Nephron progenitor cell (in vitro differentiated cells): ENCODE data around the gene ABHD1.
"Not testable (repeated sequence)": the region's sequence is repeated elsewhere in the genome, so short reads cannot be mapped to it uniquely, and the experiment has no call there.

Experiments
- DNase-seq: peaks from one replicate; pipeline ENCODE4 v3.0.0; 2021
- H3K27ac Mint-ChIP-seq: 2 replicates; pipeline ENCODE4 v1.8.0; 2021; ENCODE audit warnings: mild to moderate bottlenecking, moderate library complexity, mixed read lengths
- H3K27me3 Mint-ChIP-seq: 2 replicates; pipeline ENCODE4 v1.8.0; 2021; ENCODE audit warnings: mild to moderate bottlenecking, low read depth, mixed read lengths; ENCODE audit not compliant: poor library complexity
- H3K36me3 Mint-ChIP-seq: 2 replicates; pipeline ENCODE4 v1.8.0; 2021; ENCODE audit warnings: low read depth, mixed read lengths
- H3K4me1 Mint-ChIP-seq: 2 replicates; pipeline ENCODE4 v1.8.0; 2021; ENCODE audit warnings: mixed read lengths
- H3K4me3 Mint-ChIP-seq: 2 replicates; pipeline ENCODE4 v1.8.0; 2021; ENCODE audit warnings: mild to moderate bottlenecking, moderate library complexity, mixed read lengths
- H3K9me3 Mint-ChIP-seq: 2 replicates; pipeline ENCODE4 v1.8.0; 2021; ENCODE audit warnings: mild to moderate bottlenecking, moderate library complexity, mixed read lengths
- TF ChIP-seq, protein P1 (sequence below): fragments of 200-600 bp; sonication (generic); IDR thresholded peaks from 2 replicates; pipeline ENCODE4 v1.5.0; 2021; ENCODE audit warnings: antibody characterized with exemption

Gene ABHD1

DNA sequence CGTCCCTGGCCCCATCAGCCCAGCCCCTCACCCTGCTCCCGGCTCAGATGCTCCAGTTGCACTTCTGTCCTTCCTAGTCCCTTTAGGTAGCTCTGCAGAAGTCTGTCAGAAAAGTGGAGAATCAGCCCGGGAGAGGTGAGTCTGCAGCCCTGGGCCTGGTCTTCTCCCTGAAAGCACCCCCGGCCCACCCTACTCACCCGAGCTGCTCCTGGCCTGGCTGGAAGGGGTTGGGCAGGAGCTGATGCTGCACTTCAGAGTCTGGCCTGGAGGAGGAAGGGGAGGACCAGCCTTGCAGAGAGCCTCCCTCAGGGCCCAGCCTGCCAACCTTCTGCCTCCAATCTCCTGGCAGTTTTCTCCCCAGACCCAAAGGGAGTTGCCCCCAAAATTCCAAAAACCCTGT is 21.3 kb upstream of the ABHD1 start:
- Mint-ChIP-seq H3K27me3 (peaks cover 22% of the 10 kb centered on the region), H3K27ac (no peak overlapping the region), H3K4me1 (peaks cover 12% of the 10 kb centered on the region), H3K4me3 (no peak overlapping the region), H3K36me3 (no peaks in the 10 kb centered on the region), H3K9me3 (no peaks in the 10 kb centered on the region)
- TF ChIP-seq, protein P1, sequence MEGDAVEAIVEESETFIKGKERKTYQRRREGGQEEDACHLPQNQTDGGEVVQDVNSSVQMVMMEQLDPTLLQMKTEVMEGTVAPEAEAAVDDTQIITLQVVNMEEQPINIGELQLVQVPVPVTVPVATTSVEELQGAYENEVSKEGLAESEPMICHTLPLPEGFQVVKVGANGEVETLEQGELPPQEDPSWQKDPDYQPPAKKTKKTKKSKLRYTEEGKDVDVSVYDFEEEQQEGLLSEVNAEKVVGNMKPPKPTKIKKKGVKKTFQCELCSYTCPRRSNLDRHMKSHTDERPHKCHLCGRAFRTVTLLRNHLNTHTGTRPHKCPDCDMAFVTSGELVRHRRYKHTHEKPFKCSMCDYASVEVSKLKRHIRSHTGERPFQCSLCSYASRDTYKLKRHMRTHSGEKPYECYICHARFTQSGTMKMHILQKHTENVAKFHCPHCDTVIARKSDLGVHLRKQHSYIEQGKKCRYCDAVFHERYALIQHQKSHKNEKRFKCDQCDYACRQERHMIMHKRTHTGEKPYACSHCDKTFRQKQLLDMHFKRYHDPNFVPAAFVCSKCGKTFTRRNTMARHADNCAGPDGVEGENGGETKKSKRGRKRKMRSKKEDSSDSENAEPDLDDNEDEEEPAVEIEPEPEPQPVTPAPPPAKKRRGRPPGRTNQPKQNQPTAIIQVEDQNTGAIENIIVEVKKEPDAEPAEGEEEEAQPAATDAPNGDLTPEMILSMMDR, result no peak
- no peak for DNase-seq

GRCh38 chr2:27105981-27106380 is 17.6 kb upstream of the ABHD1 start:
- Mint-ChIP-seq H3K27me3 (peaks cover 27% of the 10 kb centered on the region), H3K27ac (no peak overlapping the region), H3K36me3 (no peaks in the 10 kb centered on the region), H3K4me1 (peaks cover 5% of the 10 kb centered on the region), H3K4me3 (no peak overlapping the region), H3K9me3 (no peaks in the 10 kb centered on the region)
- no peak for DNase-seq
- TF ChIP-seq, protein P1, result no peak

- no peaks in the 10 kb centered on the region for H3K36me3 Mint-ChIP-seq
- H3K9me3 Mint-ChIP-seq, result no peaks in the 10 kb centered on the region
- H3K27ac Mint-ChIP-seq, result no peak overlapping the region
- peaks cover 5% of the 10 kb centered on the region for H3K4me1 Mint-ChIP-seq
- DNase-seq, result no peak
- TF ChIP-seq, protein P1, result no peak
- peaks cover 31% of the 10 kb centered on the region for H3K27me3 Mint-ChIP-seq
- H3K4me3 Mint-ChIP-seq, result no peak overlapping the region
Observed at GRCh38 chr2:27108221-27108620, 15.4 kb upstream of the ABHD1 start.

- Mint-ChIP-seq H3K9me3 (no peaks in the 10 kb centered on the region), H3K4me1 (peaks cover 5% of the 10 kb centered on the region), H3K27me3 (peaks cover 38% of the 10 kb centered on the region), H3K27ac (no peak overlapping the region), H3K4me3 (no peak overlapping the region), H3K36me3 (no peaks in the 10 kb centered on the region)
- TF ChIP-seq, protein P1, result no peak
- no peak for DNase-seq
Observed at GRCh38 chr2:27109083-27109482, 14.5 kb upstream of the ABHD1 start.

- not testable (repeated sequence) for H3K27ac Mint-ChIP-seq, H3K9me3 Mint-ChIP-seq, H3K36me3 Mint-ChIP-seq, DNase-seq, H3K4me1 Mint-ChIP-seq, H3K4me3 Mint-ChIP-seq
- peaks cover 40% of the 10 kb centered on the region for H3K27me3 Mint-ChIP-seq
Observed at GRCh38 chr2:27110603-27111352, 12.8 kb upstream of the ABHD1 start.

DNA sequence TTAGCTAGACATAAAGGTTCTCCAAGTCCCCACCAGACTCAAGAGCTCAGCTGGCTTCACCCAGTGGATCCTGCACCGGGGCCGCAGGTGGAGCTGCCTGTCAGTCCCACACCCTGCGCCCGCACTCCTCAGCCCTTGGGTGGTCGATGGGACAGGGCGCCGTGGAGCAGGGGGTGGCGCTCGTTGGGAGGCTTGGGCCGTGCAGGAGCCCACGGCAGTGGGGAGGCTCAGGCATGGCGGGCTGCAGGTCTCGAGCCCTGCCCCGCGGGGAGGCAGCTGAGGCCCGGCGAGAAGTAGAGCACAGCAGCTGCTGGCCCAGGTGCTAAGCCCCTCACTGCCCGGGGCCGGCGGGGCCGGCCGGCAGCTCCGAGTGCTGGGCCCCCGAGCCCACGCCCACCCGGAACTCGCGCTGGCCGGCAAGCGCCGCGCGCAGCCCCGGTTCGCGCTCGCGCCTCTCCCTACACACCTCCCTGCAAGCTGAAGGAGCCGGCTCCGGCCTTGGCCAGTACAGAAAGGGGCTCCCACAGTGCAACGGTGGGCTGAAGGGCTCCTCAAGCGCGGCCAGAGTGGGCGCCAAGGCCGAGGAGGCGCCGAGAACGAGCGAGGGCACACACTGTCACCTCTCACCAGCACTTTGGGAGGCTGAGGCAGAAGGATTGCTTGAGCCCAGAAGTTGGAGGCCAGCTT is 12.1 kb upstream of the ABHD1 start:
- H3K4me1 Mint-ChIP-seq, H3K36me3 Mint-ChIP-seq, DNase-seq, H3K27ac Mint-ChIP-seq, H3K9me3 Mint-ChIP-seq, H3K4me3 Mint-ChIP-seq: not testable (repeated sequence)
- peaks cover 46% of the 10 kb centered on the region for H3K27me3 Mint-ChIP-seq

GRCh38 chr2:27115519-27115918 is 8.1 kb upstream of the ABHD1 start:
- H3K27me3 Mint-ChIP-seq, result peaks cover 76% of the 10 kb centered on the region
- H3K4me3 Mint-ChIP-seq, result no peak overlapping the region
- peaks cover 9% of the 10 kb centered on the region for H3K9me3 Mint-ChIP-seq
- TF ChIP-seq, protein P1, result no peak
- H3K4me1 Mint-ChIP-seq, result peaks cover 4% of the 10 kb centered on the region
- no peak overlapping the region for H3K27ac Mint-ChIP-seq
- DNase-seq, result no peak
- H3K36me3 Mint-ChIP-seq, result no peaks in the 10 kb centered on the region
